Immature natural killer cell (primary cell): ENCODE measurements around the gene PPIP5K2. TPM values are rescaled to one million over a fixed set of nuclear protein-coding genes. Genes with fewer than 3 reads are reported as not detected.
A peak's percentile ranks its signal among the peaks of the same experiment; 100 is the strongest.
"Not testable (repeated sequence)": the region's sequence is repeated elsewhere in the genome, so short reads cannot be mapped to it uniquely, and the experiment has no call there.

Experiments used
- DNase-seq, 3 donors: peaks; one replicate each; pipeline ENCODE4 v3.0.0; 2022; ENCODE audit warnings: mixed read lengths in 1 of 3
- H3K27ac Mint-ChIP-seq, 6 donors: one replicate each; pipeline ENCODE4 v1.8.0; 2020; ENCODE audit warnings: mixed read lengths in 6 of 6, mild to moderate bottlenecking in 5 of 6, inconsistent platforms in 4 of 6, moderate library complexity in 3 of 6
- H3K27me3 Mint-ChIP-seq, 3 donors: one replicate each; pipeline ENCODE4 v1.8.0; 2020 to 2021; ENCODE audit warnings: low read depth in 3 of 3, mild to moderate bottlenecking in 3 of 3, mixed read lengths in 3 of 3, moderate library complexity in 3 of 3, inconsistent platforms in 1 of 3
- H3K36me3 Mint-ChIP-seq, 3 donors: one replicate each; pipeline ENCODE4 v1.8.0; 2020; ENCODE audit warnings: mixed read lengths in 3 of 3, inconsistent platforms in 2 of 3, mild to moderate bottlenecking in 2 of 3
- H3K4me1 Mint-ChIP-seq, 2 donors: one replicate each; pipeline ENCODE4 v1.8.0; 2020; ENCODE audit warnings: inconsistent platforms in 2 of 2, mild to moderate bottlenecking in 2 of 2, mixed read lengths in 2 of 2, moderate library complexity in 1 of 2
- H3K4me3 Mint-ChIP-seq, 5 donors: one replicate each; pipeline ENCODE4 v1.8.0; 2020; ENCODE audit warnings: mild to moderate bottlenecking in 5 of 5, mixed read lengths in 5 of 5, inconsistent platforms in 3 of 5, moderate library complexity in 3 of 5
- H3K9me3 Mint-ChIP-seq, 6 donors: one replicate each; pipeline ENCODE4 v1.8.0; 2020; ENCODE audit warnings: mild to moderate bottlenecking in 6 of 6, mixed read lengths in 6 of 6, inconsistent platforms in 4 of 6, moderate library complexity in 3 of 6
- polyA plus RNA-seq, 3 donors: library from polyadenylated mRNA; unstranded; fragments of 300-500 nt; fragmentation: Illumina TruSeq; gene quantifications; one replicate each; pipeline ENCODE4 v1.2.3, GENCODE V29; 2021

PPIP5K2 gene
- polyA plus RNA-seq, 3 donors from 2014 or later = 24.5 to 42.2 (median 41.7) TPM

DNA sequence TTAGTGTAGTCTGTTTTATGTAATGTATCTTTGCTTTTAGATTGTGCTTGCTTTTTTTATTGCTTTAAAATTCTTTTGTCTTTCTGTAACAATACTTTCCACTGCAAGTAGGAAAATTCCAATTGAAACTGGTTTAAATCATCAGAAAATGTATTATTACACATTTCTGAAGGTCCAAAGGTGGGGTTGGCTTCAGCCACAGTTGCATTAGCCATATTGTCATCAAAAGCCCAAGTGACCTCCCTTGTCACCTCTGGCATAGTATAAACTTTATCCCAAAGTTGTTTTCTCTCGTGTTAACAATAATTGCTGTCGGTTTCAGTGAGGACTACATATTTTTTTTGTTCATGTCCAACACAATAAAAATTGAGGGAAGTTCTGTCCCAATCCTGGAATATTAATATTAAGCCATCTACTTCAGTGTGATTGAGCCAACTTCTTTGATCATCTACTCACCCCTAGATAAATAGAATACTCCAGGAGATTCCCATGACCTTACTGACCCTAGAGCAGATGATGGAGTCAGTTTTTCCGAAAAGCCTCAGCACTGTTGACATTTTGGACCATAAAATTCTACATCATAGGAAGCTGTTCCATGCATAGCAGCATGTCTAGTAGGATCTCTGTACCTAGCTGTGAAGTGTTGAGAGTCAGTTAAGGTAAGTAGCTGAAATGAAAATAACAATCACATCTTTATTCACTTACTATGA is 86.0 kb downstream of the PPIP5K2 start:
- Mint-ChIP-seq H3K27me3 (peaks cover 0 to 1% (median 0%) of the 10 kb centered on the region in 3 donors), H3K36me3 (peaks cover 5 to 33% (median 8%) of the 10 kb centered on the region in 3 donors), H3K4me3 (no peak overlapping the region), H3K9me3 (no peaks in the 10 kb centered on the region), H3K27ac (no peak overlapping the region), H3K4me1 (peaks cover 0 to 11% of the 10 kb centered on the region in 2 donors)
- DNase-seq = no peak

DNA sequence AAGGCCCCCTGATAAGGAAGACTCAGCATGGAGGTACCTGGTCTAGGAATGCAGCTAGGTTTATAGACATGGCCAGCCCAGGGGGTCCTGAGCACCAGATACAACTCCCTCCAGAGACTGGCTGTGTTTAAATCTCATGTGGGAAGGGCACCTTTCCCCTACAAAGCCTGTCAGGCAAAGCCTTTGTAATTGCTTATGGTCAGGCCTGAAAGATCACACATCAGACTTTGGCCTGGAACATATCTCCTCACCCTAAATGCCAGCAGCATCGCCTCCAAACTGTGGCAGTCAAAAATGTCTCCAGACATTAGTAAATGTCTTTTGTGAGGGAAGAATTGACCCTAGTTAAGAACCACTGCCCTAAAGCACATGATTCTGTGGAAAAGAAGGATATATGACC is 86.9 kb downstream of the PPIP5K2 start:
- no peak overlapping the region for H3K27ac Mint-ChIP-seq
- DNase-seq = no peak
- peaks cover 2 to 20% of the 10 kb centered on the region in 2 donors for H3K4me1 Mint-ChIP-seq
- peaks cover 5 to 28% (median 8%) of the 10 kb centered on the region in 3 donors for H3K36me3 Mint-ChIP-seq
- no peaks in the 10 kb centered on the region for H3K9me3 Mint-ChIP-seq
- H3K27me3 Mint-ChIP-seq = peaks cover under 1 to 2% (median 1%) of the 10 kb centered on the region in 3 donors
- H3K4me3 Mint-ChIP-seq = no peak overlapping the region

DNA sequence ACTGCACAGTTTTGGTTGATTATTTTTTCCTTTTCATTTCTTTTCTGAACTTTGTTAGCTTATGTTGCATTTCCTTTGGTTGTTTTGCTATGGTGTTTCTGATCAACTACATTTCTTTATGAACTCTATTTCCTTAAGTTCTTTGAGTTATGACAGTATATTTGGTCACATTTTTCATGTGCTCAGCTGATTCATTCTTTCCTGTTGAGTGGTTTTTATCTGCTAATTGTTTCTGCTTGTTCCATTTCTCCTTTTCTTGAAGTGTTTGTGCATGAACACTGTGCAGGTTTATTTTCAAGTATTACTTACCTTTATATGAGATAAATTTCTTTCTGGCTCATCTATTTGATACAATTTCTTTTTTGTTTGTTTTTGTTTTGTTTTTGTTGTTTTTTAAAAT is 87.6 kb downstream of the PPIP5K2 start:
- Mint-ChIP-seq H3K36me3 (peaks cover 8 to 28% (median 8%) of the 10 kb centered on the region in 3 donors), H3K27me3 (peaks cover 1 to 4% (median 2%) of the 10 kb centered on the region in 3 donors), H3K9me3 (no peaks in the 10 kb centered on the region), H3K4me3 (no peak overlapping the region), H3K27ac (peak overlapping the region in 1 of 6 donors; percentile 22), H3K4me1 (peaks cover 7 to 25% of the 10 kb centered on the region in 2 donors)
- no peak for DNase-seq

GRCh38 chr5:103208460-103208859 is 88.4 kb downstream of the PPIP5K2 start:
- no peaks in the 10 kb centered on the region for H3K9me3 Mint-ChIP-seq
- peaks cover 1 to 4% (median 2%) of the 10 kb centered on the region in 3 donors for H3K27me3 Mint-ChIP-seq
- H3K36me3 Mint-ChIP-seq = peaks cover 8 to 25% (median 8%) of the 10 kb centered on the region in 3 donors
- no peak overlapping the region for H3K4me3 Mint-ChIP-seq
- peak overlapping the region in 1 of 6 donors; percentile 19 for H3K27ac Mint-ChIP-seq
- DNase-seq = no peak
- peaks cover 7 to 29% of the 10 kb centered on the region in 2 donors for H3K4me1 Mint-ChIP-seq

- Mint-ChIP-seq H3K4me1 (peaks cover 7 to 29% of the 10 kb centered on the region in 2 donors), H3K27me3 (peaks cover 1 to 4% (median 2%) of the 10 kb centered on the region in 3 donors), H3K27ac (peak overlapping the region in 1 of 6 donors; percentile 31), H3K9me3 (no peaks in the 10 kb centered on the region), H3K4me3 (no peak overlapping the region), H3K36me3 (peaks cover 8 to 25% (median 8%) of the 10 kb centered on the region in 3 donors)
- no peak for DNase-seq
Measured at GRCh38 chr5:103209065-103209464, 89.0 kb downstream of the PPIP5K2 start.

DNA sequence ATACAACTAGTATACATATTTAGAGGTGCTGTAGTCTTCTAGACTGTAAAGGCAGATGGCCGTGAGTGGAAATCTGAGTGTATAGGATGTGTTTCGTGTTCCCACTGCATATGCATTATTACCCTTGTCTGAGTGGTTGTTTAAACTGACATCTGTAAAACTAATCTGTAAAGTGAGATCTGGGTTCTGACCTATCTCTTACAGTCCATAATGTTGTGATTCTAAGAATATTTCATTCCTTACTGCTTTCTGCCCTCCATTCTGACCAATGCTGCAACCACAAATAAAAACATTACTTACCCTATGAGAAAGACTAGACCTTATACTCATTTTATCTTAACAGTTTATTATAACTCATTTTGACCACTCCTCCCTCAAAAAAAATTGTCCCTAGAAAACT is 90.9 kb downstream of the PPIP5K2 start:
- Mint-ChIP-seq H3K4me1 (peaks cover 7 to 29% of the 10 kb centered on the region in 2 donors), H3K27me3 (peaks cover 0 to 4% (median 2%) of the 10 kb centered on the region in 3 donors), H3K27ac (peak overlapping the region; percentile 1 to 85 (median 50)), H3K4me3 (no peak overlapping the region), H3K36me3 (peaks cover 0 to 7% (median 3%) of the 10 kb centered on the region in 3 donors), H3K9me3 (no peaks in the 10 kb centered on the region)
- DNase-seq = no peak

GRCh38 chr5:103211576-103212561 is 91.8 kb downstream of the PPIP5K2 start:
- DNase-seq = peak; percentile 46 to 48 (median 47)
- H3K27ac Mint-ChIP-seq = peak overlapping the region; percentile 77 to 93 (median 85)
- no peaks in the 10 kb centered on the region for H3K9me3 Mint-ChIP-seq
- peaks cover 0 to 4% (median 2%) of the 10 kb centered on the region in 3 donors for H3K27me3 Mint-ChIP-seq
- peaks cover 7 to 29% of the 10 kb centered on the region in 2 donors for H3K4me1 Mint-ChIP-seq
- H3K4me3 Mint-ChIP-seq = peak overlapping the region; percentile 62 to 88 (median 80)
- peaks cover 0 to 3% (median 0%) of the 10 kb centered on the region in 3 donors for H3K36me3 Mint-ChIP-seq

DNA sequence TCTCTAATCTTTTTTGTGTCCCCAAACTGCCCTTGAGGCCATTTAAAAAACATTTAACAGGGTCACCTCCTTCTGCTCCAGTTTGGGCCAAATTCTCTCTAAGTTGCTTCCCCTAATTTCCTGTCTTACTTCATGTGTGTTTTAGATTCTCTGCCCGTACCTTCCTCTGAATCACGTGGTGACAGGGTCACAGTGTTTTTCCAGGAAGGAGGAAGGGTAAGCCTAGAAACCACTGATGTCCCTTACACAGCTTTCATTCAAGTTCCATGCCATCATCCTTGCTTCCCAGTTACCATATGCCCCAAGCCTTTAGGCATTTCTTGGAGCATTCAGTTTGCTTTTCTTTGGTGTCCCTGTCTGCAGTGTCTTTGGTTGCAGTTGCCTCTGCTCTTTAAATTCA is 96.0 kb downstream of the PPIP5K2 start:
- H3K4me1 Mint-ChIP-seq = peaks cover 7 to 18% of the 10 kb centered on the region in 2 donors
- H3K9me3 Mint-ChIP-seq = peaks cover 0 to 2% (median 0%) of the 10 kb centered on the region in 6 donors
- no peak overlapping the region for H3K4me3 Mint-ChIP-seq
- H3K27me3 Mint-ChIP-seq = peaks cover 0 to 4% (median 2%) of the 10 kb centered on the region in 3 donors
- no peak for DNase-seq
- peaks cover 0 to 3% (median 0%) of the 10 kb centered on the region in 3 donors for H3K36me3 Mint-ChIP-seq
- H3K27ac Mint-ChIP-seq = peak overlapping the region in 1 of 6 donors; percentile 0

DNA sequence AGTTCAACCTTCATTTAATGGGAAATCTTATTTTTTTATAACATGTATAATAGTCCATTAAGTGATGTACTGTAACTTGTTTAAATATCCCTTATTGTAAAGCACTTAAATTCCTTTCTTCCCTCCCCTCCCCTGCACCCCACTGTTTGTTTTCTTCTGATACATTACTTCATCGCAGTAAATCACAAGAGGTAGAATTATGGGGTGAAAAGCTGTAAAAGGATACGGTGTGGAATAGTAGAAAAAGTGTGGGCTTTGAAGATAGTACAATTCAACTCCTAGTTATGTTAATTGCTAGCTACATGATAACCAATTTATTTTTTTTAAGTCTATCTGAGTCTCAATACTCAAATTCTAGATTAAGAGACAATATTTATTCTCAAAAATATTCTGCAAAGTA is 96.6 kb downstream of the PPIP5K2 start:
- H3K9me3 Mint-ChIP-seq = peaks cover 0 to 2% (median 0%) of the 10 kb centered on the region in 6 donors
- peaks cover 7 to 12% of the 10 kb centered on the region in 2 donors for H3K4me1 Mint-ChIP-seq
- H3K27me3 Mint-ChIP-seq = peaks cover 0 to 4% (median 2%) of the 10 kb centered on the region in 3 donors
- H3K36me3 Mint-ChIP-seq = peaks cover 0 to 3% (median 0%) of the 10 kb centered on the region in 3 donors
- no peak for DNase-seq
- H3K4me3 Mint-ChIP-seq = no peak overlapping the region
- H3K27ac Mint-ChIP-seq = no peak overlapping the region

DNA sequence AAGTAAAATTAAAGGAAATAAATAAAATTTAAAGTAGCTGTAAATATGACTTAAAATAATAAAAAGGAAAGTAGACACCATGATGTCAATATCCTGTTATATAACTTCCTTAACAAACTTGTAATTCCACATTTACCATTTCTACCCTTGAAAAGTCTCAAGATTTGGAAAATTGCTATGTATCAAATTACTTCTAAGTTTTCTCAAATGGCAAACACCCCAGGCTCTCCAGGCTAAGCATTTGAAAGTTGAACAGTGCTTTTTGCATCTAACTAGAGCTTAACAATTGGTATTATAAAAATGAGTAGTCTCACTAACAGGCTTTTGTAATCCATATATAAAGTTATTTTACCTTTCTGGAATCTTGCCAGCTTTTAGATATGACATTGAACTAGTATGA is 97.0 kb downstream of the PPIP5K2 start:
- DNase-seq = no peak
- Mint-ChIP-seq H3K27ac (peak overlapping the region in 1 of 6 donors; percentile 56), H3K4me3 (no peak overlapping the region)

GRCh38 chr5:103218164-103218563 is 98.1 kb downstream of the PPIP5K2 start:
- DNase-seq = no peak
- no peak overlapping the region for H3K27ac Mint-ChIP-seq
- no peaks in the 10 kb centered on the region for H3K36me3 Mint-ChIP-seq

More for the DNA sequence above, 97.0 kb downstream of the PPIP5K2 start:
- peaks cover 0 to 2% (median 0%) of the 10 kb centered on the region in 6 donors for H3K9me3 Mint-ChIP-seq
- H3K36me3 Mint-ChIP-seq = peaks cover 0 to 3% (median 0%) of the 10 kb centered on the region in 3 donors
- H3K4me1 Mint-ChIP-seq = peaks cover 3 to 8% of the 10 kb centered on the region in 2 donors
- peaks cover 0 to 3% (median 0%) of the 10 kb centered on the region in 3 donors for H3K27me3 Mint-ChIP-seq

DNA sequence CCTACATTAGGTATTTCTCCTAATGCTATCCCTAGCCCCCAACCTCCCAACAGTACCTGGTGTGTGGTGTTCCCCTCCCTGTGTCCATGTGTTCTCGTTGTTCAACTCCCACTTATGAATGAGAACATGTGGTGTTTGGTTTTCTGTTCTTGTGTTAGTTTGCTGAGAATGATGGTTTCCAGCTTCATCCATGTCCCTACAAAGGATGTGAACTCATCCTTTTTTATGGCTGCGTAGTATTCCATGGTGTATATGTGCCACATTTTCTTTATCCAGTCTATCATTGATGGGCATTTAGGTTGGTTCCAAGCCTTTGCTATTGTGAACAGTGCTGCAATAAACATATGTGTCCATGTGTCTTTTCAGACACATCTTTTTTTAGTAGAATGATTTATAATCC is 99.0 kb downstream of the PPIP5K2 start:
- not testable (repeated sequence) for DNase-seq, H3K27ac Mint-ChIP-seq, H3K4me1 Mint-ChIP-seq, H3K4me3 Mint-ChIP-seq, H3K36me3 Mint-ChIP-seq, H3K27me3 Mint-ChIP-seq, H3K9me3 Mint-ChIP-seq

More at GRCh38 chr5:103218164-103218563, 98.1 kb downstream of the PPIP5K2 start:
- Mint-ChIP-seq H3K4me3 (no peak overlapping the region), H3K4me1 (peaks cover 0 to 1% of the 10 kb centered on the region in 2 donors), H3K27me3 (peaks cover 0 to 1% (median 0%) of the 10 kb centered on the region in 3 donors), H3K9me3 (peaks cover 0 to 2% (median 0%) of the 10 kb centered on the region in 6 donors)
